ENCODE results near the gene HMX1. TPM values are rescaled to one million over a fixed set of nuclear protein-coding genes. Genes with fewer than 3 reads are reported as not detected.

HMX1 gene
- total RNA-seq, 4 donors from 2014 or later, result 2.6 TPM; not detected in 3

DNA sequence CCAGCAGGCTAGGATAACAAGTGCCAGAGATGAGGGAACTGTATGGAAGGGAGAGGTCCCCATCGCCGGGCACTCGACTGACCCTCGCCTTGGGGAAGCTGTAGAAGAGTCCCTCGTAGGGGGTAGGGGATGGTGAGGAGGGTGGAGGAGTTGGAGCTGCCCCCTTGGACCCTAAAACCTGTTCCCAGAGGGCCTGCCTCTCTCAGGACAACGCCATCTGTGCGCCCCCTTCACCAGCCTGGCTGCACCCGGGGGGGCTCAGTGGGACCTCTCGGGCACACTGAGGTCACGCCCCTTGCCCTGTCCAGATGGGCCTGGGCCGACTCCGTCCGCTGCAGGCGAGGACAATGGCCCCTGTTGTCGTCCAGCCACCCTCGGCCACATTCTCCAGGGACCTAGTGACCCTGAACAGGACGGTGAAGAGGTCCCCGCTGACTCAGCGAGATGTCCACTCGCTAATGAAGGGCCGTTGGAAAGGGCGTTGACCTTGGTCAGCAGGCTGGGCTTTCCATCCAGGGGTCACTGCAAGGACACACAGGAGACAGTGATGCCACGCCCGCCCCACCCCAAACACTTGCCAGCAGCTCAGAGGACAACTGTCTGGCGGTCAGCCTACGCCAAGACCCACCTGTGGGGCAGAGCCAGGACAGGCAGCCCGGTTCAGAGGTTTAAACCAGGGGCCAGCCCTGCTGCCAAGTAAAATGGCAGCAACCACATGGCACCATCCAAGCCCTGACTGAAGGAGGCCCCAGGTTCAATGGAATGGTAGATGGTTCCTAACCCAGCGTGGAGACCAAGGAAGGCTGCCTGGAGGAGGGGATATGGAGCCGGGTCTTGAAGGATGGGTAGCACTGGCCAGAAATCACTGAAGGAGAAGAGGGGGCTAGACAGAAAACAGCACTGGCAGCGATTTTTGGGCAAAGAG, 51.2 kb downstream of the HMX1 start:
- TF ChIP-seq, protein P1, sequence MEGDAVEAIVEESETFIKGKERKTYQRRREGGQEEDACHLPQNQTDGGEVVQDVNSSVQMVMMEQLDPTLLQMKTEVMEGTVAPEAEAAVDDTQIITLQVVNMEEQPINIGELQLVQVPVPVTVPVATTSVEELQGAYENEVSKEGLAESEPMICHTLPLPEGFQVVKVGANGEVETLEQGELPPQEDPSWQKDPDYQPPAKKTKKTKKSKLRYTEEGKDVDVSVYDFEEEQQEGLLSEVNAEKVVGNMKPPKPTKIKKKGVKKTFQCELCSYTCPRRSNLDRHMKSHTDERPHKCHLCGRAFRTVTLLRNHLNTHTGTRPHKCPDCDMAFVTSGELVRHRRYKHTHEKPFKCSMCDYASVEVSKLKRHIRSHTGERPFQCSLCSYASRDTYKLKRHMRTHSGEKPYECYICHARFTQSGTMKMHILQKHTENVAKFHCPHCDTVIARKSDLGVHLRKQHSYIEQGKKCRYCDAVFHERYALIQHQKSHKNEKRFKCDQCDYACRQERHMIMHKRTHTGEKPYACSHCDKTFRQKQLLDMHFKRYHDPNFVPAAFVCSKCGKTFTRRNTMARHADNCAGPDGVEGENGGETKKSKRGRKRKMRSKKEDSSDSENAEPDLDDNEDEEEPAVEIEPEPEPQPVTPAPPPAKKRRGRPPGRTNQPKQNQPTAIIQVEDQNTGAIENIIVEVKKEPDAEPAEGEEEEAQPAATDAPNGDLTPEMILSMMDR (IDR thresholded peaks at IDR 0.05), result no peak
- no peaks in the 10 kb centered on the region for H3K36me3 ChIP-seq
- no peaks in the 10 kb centered on the region for H3K27me3 ChIP-seq
- H3K9me3 ChIP-seq, result no peaks in the 10 kb centered on the region
- intact Hi-C loops (cut with DNase I), result no loop called here
- no peak overlapping the region for H3K27ac ChIP-seq
- no peak for DNase-seq
- 88 to 90% methylated on average over 9 to 11 of the region's 30 CpGs for WGBS, 2 donors
- no peak overlapping the region for H3K4me3 ChIP-seq (replicated peaks in 1 of 3)
- H3K4me1 ChIP-seq, result no peaks in the 10 kb centered on the region

DNA sequence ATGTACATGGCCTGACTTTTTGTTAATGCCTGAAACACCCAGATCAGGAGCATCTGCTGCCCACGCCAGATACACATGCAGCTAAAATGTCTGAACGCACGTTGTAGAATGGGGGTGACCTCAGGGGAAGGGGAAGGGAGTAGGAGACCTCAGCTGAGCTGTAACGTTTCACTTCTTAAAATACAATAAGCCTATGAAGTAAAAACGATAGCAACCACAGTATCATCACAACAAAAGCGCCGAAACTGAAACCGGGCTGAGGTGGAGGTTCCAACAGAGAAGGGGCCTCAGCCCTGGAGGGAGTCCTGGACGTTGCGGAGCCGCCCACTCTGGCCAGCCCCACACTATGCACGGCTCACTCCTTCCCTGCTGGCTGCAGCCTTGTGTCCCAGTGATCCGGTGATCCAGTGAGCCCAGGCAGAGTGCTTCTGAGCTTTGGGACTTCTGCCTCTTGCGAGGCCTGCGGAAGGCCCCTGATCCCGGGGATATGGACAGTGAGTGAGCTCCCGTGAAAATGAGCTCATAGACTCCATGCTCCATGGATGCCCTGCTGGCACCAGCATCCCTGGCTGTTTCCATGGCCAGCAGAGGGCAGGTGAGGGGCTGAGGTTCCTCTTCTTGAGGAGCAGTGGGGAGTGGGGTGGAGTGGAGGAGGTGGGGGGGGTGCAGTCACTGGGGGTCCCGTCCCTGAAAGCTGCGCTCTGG, 52.0 kb downstream of the HMX1 start:
- H3K27ac ChIP-seq, result no peak overlapping the region
- 59 to 72% methylated on average over 15 to 17 of the region's 19 CpGs for WGBS, 2 donors
- H3K27me3 ChIP-seq, result no peaks in the 10 kb centered on the region
- H3K4me3 ChIP-seq (replicated peaks in 1 of 3), result no peak overlapping the region
- H3K9me3 ChIP-seq, result no peaks in the 10 kb centered on the region
- intact Hi-C loops (cut with DNase I), result no loop called here
- DNase-seq, result no peak
- H3K36me3 ChIP-seq, result no peaks in the 10 kb centered on the region
- TF ChIP-seq, protein P1 (IDR thresholded peaks at IDR 0.05), result no peak
- TF ChIP-seq POLR2A (IDR thresholded peaks at IDR 0.05), result no peak
- H3K4me1 ChIP-seq, result no peaks in the 10 kb centered on the region

DNA sequence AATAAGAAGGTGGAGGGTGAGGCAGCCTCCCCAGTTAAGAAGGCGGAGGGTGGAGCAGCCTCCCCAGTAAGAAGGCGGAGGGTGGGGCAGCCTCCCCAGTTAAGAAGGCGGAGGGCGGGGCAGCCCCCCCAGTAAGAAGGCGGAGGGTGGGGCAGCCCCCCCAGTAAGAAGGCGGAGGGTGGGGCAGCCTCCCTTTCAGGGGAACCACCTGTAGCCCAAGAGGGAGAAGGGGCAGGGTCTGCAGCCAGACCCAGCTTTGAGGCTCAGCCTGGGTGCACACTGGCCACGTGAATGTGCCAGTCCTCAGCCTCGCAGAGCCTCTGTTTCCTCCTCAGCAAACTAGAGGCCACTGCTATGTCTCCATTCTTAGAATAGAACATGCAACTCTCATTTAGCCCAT, 52.6 kb downstream of the HMX1 start:
- no peak for TF ChIP-seq POLR2A (IDR thresholded peaks at IDR 0.05)
- TF ChIP-seq, protein P1 (IDR thresholded peaks at IDR 0.05), result no peak
- Histone ChIP-seq H3K4me3 (replicated peaks in 1 of 3) (no peak overlapping the region), H3K27ac (no peak overlapping the region), H3K36me3 (no peaks in the 10 kb centered on the region), H3K4me1 (no peaks in the 10 kb centered on the region), H3K9me3 (no peaks in the 10 kb centered on the region), H3K27me3 (no peaks in the 10 kb centered on the region)
- DNase-seq, result no peak
- intact Hi-C loops (cut with DNase I), result no loop called here
- 76 to 86% methylated on average over 8 of the region's 8 CpGs for WGBS, 2 donors

DNA sequence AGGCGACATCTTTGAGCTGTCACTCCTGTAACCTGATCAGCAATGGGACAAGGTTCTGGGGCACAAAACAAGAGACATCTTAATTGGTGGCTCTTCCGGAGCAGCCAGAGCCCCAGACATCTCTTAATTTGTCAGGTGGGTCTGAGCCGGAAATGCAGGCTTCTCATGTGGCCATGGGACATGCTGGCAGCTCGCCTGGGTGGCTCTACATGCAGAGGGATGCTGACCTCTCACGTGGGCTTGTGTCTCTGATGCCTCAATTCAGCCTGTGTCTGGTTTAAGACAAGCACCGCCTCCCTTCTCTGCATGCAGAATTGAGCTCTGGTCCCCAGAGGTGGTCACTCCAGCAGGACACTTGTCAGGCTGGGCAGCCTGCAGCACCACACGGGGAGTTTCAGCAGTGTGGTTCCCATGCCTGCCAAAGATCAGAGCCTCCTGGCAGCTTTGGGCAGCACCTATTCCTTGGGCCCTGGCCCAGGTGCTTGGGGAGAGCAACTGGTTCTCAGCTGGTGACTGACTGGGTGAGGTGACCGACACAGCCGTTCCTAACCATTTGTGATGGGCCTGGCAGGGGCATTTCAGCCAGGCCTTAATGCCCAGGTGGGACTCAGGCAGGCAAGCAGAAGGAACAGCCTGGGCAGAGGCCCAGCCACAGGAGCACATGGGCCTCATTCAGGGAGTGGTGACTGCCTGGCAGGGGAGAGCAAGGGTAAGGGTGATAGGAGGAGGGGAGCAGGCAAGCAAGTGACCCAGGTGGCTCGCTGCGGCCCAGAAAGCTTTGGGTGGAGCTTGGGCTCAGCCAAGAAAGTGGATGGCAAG, 53.4 kb downstream of the HMX1 start:
- intact Hi-C loops (cut with DNase I), result no loop called here
- no peak for DNase-seq
- Histone ChIP-seq H3K27ac (no peak overlapping the region), H3K4me3 (replicated peaks in 1 of 3) (no peak overlapping the region), H3K36me3 (no peaks in the 10 kb centered on the region), H3K9me3 (no peaks in the 10 kb centered on the region), H3K27me3 (no peaks in the 10 kb centered on the region), H3K4me1 (no peaks in the 10 kb centered on the region)
- WGBS, 2 donors, result 69 to 85% methylated on average over 5 to 6 of the region's 11 CpGs
- TF ChIP-seq, protein P1 (IDR thresholded peaks at IDR 0.05), result no peak
- TF ChIP-seq POLR2A (IDR thresholded peaks at IDR 0.05), result no peak

Measured in thyroid gland (tissue), 4 donors.